CD14-positive monocyte (primary cell): ENCODE results near the gene HLA-DRB1. TPM values are rescaled to one million over a fixed set of nuclear protein-coding genes. Genes with fewer than 3 reads are reported as not detected.

ENCODE experiments used
- DNase-seq, 3 donors: peaks; one replicate each; pipeline ENCODE4 v3.0.0-alpha.2; 2011 to 2022
- H2AFZ ChIP-seq: 2 replicates; pipeline ENCODE4 v1.6.0; 2012; ENCODE audit warnings: mild to moderate bottlenecking, low read depth, low read length, inconsistent platforms; ENCODE audit not compliant: insufficient read depth, poor library complexity, severe bottlenecking
- H3K27ac ChIP-seq, 2 donors: 1 replicate in 1 of 2; 2 replicates in 1 of 2; pipeline ENCODE4 v1.5.1; 2012 to 2013; ENCODE audit warnings: low read length in 2 of 2, control low read depth in 1 of 2, inconsistent platforms in 1 of 2, low read depth in 1 of 2, mild to moderate bottlenecking in 1 of 2
- H3K27me3 ChIP-seq, 2 donors: one replicate each; pipeline versions ENCODE4 v1.6.0 to v1.6.1; 2011 to 2013; ENCODE audit warnings: low read length in 2 of 2; ENCODE audit not compliant: control insufficient read depth in 2 of 2, insufficient read depth in 2 of 2
- H3K36me3 ChIP-seq, 2 donors: replicated peaks in 1 of 2; 1 replicate in 1 of 2; 2 replicates in 1 of 2; pipeline versions ENCODE4 v1.5.1 to v1.6.1; 2012 to 2013; ENCODE audit warnings: low read length in 2 of 2, control low read depth in 1 of 2, inconsistent platforms in 1 of 2, mild to moderate bottlenecking in 1 of 2; ENCODE audit not compliant: insufficient read depth in 2 of 2, control insufficient read depth in 1 of 2
- H3K4me1 ChIP-seq, 2 donors: 1 replicate in 1 of 2; 2 replicates in 1 of 2; pipeline versions ENCODE4 v1.5.1 to v1.6.1; 2012 to 2013; ENCODE audit warnings: low read length in 2 of 2, control low read depth in 1 of 2, inconsistent platforms in 1 of 2, mild to moderate bottlenecking in 1 of 2, moderate library complexity in 1 of 2; ENCODE audit not compliant: insufficient read depth in 2 of 2, control insufficient read depth in 1 of 2
- H3K4me2 ChIP-seq: replicated peaks from 2 replicates; pipeline ENCODE3; 2012; ENCODE audit warnings: low read length, moderate library complexity, mild to moderate bottlenecking; ENCODE audit not compliant: poor library complexity, severe bottlenecking; ENCODE audit errors: extremely low read depth
- H3K4me3 ChIP-seq, 3 experiments: fragments of 200-600 bp in 1 of 3; sonication (generic) in 1 of 3; replicated peaks in 1 of 3; 1 replicate in 2 of 3; 2 replicates in 1 of 3; pipeline ENCODE4 v1.5.1; 2011 to 2013; ENCODE audit warnings: low read length in 3 of 3, mild to moderate bottlenecking in 3 of 3, control low read depth in 2 of 3, low read depth in 2 of 3, inconsistent platforms in 1 of 3, moderate library complexity in 1 of 3
- H3K79me2 ChIP-seq: 2 replicates; pipeline ENCODE4 v1.6.0; 2012; ENCODE audit warnings: mild to moderate bottlenecking, control low read depth, inconsistent platforms, low read length, moderate library complexity; ENCODE audit not compliant: insufficient read depth
- H3K9ac ChIP-seq: 2 replicates; pipeline ENCODE4 v1.6.0; 2017; ENCODE audit warnings: low read length, mild to moderate bottlenecking; ENCODE audit not compliant: insufficient read depth, poor library complexity, severe bottlenecking
- H3K9me3 ChIP-seq, 2 donors: replicated peaks in 1 of 2; 1 replicate in 1 of 2; 2 replicates in 1 of 2; pipeline versions ENCODE4 v1.5.1 to v1.6.1; 2012 to 2013; ENCODE audit warnings: low read length in 2 of 2, control low read depth in 1 of 2; ENCODE audit not compliant: control insufficient read depth in 1 of 2, insufficient read depth in 1 of 2
- H4K20me1 ChIP-seq: 2 replicates; pipeline ENCODE4 v1.6.0; 2012; ENCODE audit warnings: mild to moderate bottlenecking, low read length, control low read depth, moderate library complexity; ENCODE audit not compliant: insufficient read depth
- H3K27ac Mint-ChIP-seq, 7 donors: one replicate each; pipeline ENCODE4 v1.8.0; 2020; ENCODE audit warnings: mild to moderate bottlenecking in 7 of 7, mixed read lengths in 7 of 7, moderate library complexity in 6 of 7, inconsistent platforms in 2 of 7
- H3K27me3 Mint-ChIP-seq, 3 donors: one replicate each; pipeline ENCODE4 v1.8.0; 2021 to 2022; ENCODE audit warnings: low read depth in 3 of 3, mild to moderate bottlenecking in 3 of 3, mixed read lengths in 3 of 3, moderate library complexity in 3 of 3, inconsistent platforms in 1 of 3
- H3K36me3 Mint-ChIP-seq, 2 donors: one replicate each; pipeline ENCODE4 v1.8.0; 2020; ENCODE audit warnings: mixed read lengths in 2 of 2, inconsistent platforms in 1 of 2, mild to moderate bottlenecking in 1 of 2
- H3K4me1 Mint-ChIP-seq: one replicate; pipeline ENCODE4 v1.8.0; 2020; ENCODE audit warnings: mild to moderate bottlenecking, mixed read lengths
- H3K4me3 Mint-ChIP-seq, 2 donors: one replicate each; pipeline ENCODE4 v1.8.0; 2020; ENCODE audit warnings: mild to moderate bottlenecking in 2 of 2, mixed read lengths in 2 of 2, moderate library complexity in 1 of 2
- H3K9me3 Mint-ChIP-seq, 7 donors: one replicate each; pipeline ENCODE4 v1.8.0; 2020 to 2022; ENCODE audit warnings: mixed read lengths in 7 of 7, mild to moderate bottlenecking in 6 of 7, moderate library complexity in 6 of 7, inconsistent platforms in 2 of 7
- WGBS: methylation state at CpG from one replicate; pipeline ENCODE4 v1.1.5; 2013; ENCODE audit warnings: missing lambda C conversion rate; ENCODE audit not compliant: insufficient coverage; 5-methylcytosine and 5-hydroxymethylcytosine counted together
- intact Hi-C, 2 donors: fragments of 100-400 bp; cut with micrococcal nuclease; formaldehyde crosslinking; loops; one replicate each; pipeline versions ENCODE4 v1.15.0 to v1.15.1; 2023
- polyA plus RNA-seq, 3 donors: library from polyadenylated mRNA; depleted of rRNA in 1 of 3; unstranded in 2 of 3; stranded (reverse) in 1 of 3; fragments of 300-500 nt in 2 of 3; fragments of >200 nt in 1 of 3; fragmentation: Illumina TruSeq in 2 of 3; gene quantifications; 1 replicate in 2 of 3; 2 replicates in 1 of 3; pipeline ENCODE4 v1.2.3, GENCODE V29; 2012 to 2021
- TF ChIP-seq, protein P1 (sequence below): fragments of 200-600 bp; IDR thresholded peaks from one replicate; pipeline ENCODE4 v1.8.0; 2022; ENCODE audit warnings: antibody characterized with exemption, mild to moderate bottlenecking

Gene HLA-DRB1
- polyA plus RNA-seq, 3 donors = 928 to 2,792 (median 2,645) TPM

DNA sequence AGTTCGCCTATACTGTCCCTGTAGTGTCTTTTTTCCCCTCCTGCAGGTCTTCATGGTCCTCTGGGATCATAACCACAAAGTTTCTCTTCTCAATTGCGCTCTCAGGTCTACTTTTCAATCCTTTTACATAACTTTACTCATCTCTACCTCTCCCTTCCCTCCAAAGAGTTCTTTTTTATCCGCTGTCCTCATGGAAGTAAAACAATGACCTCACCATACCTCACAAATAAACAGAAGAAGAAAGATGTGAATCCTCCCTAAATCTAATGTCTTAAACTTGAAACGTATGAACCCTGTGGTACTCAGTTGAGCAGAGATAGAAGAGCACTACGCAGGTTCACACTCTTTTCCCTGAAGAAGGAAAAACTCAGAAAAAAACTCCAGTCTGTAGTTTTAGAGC, 35.5 kb upstream of the HLA-DRB1 start:
- H3K9me3 Mint-ChIP-seq = peaks cover 0 to 3% (median 0%) of the 10 kb centered on the region in 7 donors
- 50% methylated on average over 2 of the region's 5 CpGs for WGBS
- DNase-seq = no peak
- Histone ChIP-seq H3K27ac (no peak overlapping the region), H3K4me3 (no peak overlapping the region), H3K9ac (no peak overlapping the region), H3K36me3 (no peaks in the 10 kb centered on the region), H3K4me1 (peaks cover 40 to 52% of the 10 kb centered on the region in 2 donors), H4K20me1 (no peaks in the 10 kb centered on the region), H3K4me2 (no peak overlapping the region), H2AFZ (no peak overlapping the region), H3K27me3 (no peaks in the 10 kb centered on the region), H3K9me3 (no peaks in the 10 kb centered on the region), H3K79me2 (no peaks in the 10 kb centered on the region)
- H3K27ac Mint-ChIP-seq = peak overlapping the region; percentile 2 to 91 (median 51)
- peaks cover 0 to 6% of the 10 kb centered on the region in 2 donors for H3K36me3 Mint-ChIP-seq
- TF ChIP-seq, protein P1, sequence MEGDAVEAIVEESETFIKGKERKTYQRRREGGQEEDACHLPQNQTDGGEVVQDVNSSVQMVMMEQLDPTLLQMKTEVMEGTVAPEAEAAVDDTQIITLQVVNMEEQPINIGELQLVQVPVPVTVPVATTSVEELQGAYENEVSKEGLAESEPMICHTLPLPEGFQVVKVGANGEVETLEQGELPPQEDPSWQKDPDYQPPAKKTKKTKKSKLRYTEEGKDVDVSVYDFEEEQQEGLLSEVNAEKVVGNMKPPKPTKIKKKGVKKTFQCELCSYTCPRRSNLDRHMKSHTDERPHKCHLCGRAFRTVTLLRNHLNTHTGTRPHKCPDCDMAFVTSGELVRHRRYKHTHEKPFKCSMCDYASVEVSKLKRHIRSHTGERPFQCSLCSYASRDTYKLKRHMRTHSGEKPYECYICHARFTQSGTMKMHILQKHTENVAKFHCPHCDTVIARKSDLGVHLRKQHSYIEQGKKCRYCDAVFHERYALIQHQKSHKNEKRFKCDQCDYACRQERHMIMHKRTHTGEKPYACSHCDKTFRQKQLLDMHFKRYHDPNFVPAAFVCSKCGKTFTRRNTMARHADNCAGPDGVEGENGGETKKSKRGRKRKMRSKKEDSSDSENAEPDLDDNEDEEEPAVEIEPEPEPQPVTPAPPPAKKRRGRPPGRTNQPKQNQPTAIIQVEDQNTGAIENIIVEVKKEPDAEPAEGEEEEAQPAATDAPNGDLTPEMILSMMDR = no peak
- H3K4me1 Mint-ChIP-seq = peaks cover 59% of the 10 kb centered on the region
- peaks cover 0 to 6% (median 0%) of the 10 kb centered on the region in 3 donors for H3K27me3 Mint-ChIP-seq
- H3K4me3 Mint-ChIP-seq = no peak overlapping the region
- intact Hi-C loops = loop anchor here in 1 of 2 donors (5.0 kb wide), 1 partner anchor 42 kb away; the partner anchor contains the start of gene HLA-DQB1

DNA sequence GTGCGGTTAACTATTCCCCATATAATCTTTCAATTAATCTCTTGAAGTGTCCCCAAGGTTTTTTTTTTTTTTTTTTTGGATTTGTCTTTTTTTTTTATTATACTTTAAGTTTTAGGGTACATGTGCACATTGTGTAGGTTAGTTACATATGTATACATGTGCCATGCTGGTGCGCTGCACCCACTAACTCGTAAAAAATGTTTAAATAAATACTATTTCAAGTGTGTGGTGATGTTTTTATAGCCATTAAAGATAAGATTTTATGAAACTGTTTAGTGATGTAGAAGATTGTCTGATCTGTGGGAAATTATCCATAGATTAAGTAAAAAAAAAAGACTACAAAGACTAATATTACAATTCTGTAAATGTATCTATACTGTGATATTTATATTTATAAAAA, 34.9 kb upstream of the HLA-DRB1 start:
- Histone ChIP-seq H3K9ac (no peak overlapping the region), H3K4me1 (peaks cover 40 to 52% of the 10 kb centered on the region in 2 donors)

More for the DNA sequence above, 34.9 kb upstream of the HLA-DRB1 start:
- no peaks in the 10 kb centered on the region for H4K20me1 ChIP-seq
- H3K27me3 Mint-ChIP-seq = peaks cover 0 to 6% (median 0%) of the 10 kb centered on the region in 3 donors
- H3K27me3 ChIP-seq = no peaks in the 10 kb centered on the region
- peaks cover 0 to 5% of the 10 kb centered on the region in 2 donors for H3K36me3 Mint-ChIP-seq
- peaks cover 59% of the 10 kb centered on the region for H3K4me1 Mint-ChIP-seq
- no peak overlapping the region for H3K4me2 ChIP-seq
- no CpG with 5 or more reads among the region's 3 CpGs for WGBS
- DNase-seq = no peak
- TF ChIP-seq, protein P1 = no peak
- H3K9me3 ChIP-seq = no peaks in the 10 kb centered on the region
- intact Hi-C loops = no loop called here
- no peak overlapping the region for H3K4me3 ChIP-seq
- no peak overlapping the region for H3K4me3 Mint-ChIP-seq
- H2AFZ ChIP-seq = no peak overlapping the region
- H3K36me3 ChIP-seq = no peaks in the 10 kb centered on the region
- H3K79me2 ChIP-seq = no peaks in the 10 kb centered on the region
- peaks cover 0 to under 1% (median 0%) of the 10 kb centered on the region in 7 donors for H3K9me3 Mint-ChIP-seq
- H3K27ac ChIP-seq = no peak overlapping the region
- H3K27ac Mint-ChIP-seq = peak overlapping the region in 5 of 7 donors; percentile 98 to 99 (median 98)
